HEK293 (cell line): ENCODE results near the gene OR4K14.

Experiments
- KLF10 ChIP-seq: fragments of 450-650 bp; IDR thresholded peaks from 2 replicates; pipeline ENCODE4 v1.5.1; 2018; ENCODE audit warnings: missing biosample characterization, mild to moderate bottlenecking, missing genetic modification characterization
- SCRT1 ChIP-seq: fragments of 450-650 bp; formaldehyde crosslinking; IDR thresholded peaks from 2 replicates; pipeline ENCODE4 v1.5.1; 2016; ENCODE audit warnings: missing biosample characterization, missing genetic modification characterization, borderline replicate concordance
- ZNF670 ChIP-seq: fragments of 450-650 bp; formaldehyde crosslinking; IDR thresholded peaks from 2 replicates; pipeline ENCODE4 v1.5.1; 2016; ENCODE audit warnings: missing biosample characterization, missing genetic modification characterization, low read depth
- TF ChIP-seq, protein P1 (sequence below): fragments of 450-650 bp; formaldehyde crosslinking; IDR thresholded peaks from 2 replicates; pipeline ENCODE4 v1.5.1; 2016; ENCODE audit warnings: missing biosample characterization, missing genetic modification characterization
- TF ChIP-seq, protein P2 (sequence below): fragments of 450-650 bp; formaldehyde crosslinking; IDR thresholded peaks from 2 replicates; pipeline ENCODE4 v1.5.1; 2016; ENCODE audit warnings: missing biosample characterization, missing genetic modification characterization
- TF ChIP-seq, protein P3 (sequence below): fragments of 450-650 bp; formaldehyde crosslinking; IDR thresholded peaks from 2 replicates; pipeline ENCODE4 v1.5.1; 2017; ENCODE audit warnings: missing biosample characterization, missing genetic modification characterization

DNA sequence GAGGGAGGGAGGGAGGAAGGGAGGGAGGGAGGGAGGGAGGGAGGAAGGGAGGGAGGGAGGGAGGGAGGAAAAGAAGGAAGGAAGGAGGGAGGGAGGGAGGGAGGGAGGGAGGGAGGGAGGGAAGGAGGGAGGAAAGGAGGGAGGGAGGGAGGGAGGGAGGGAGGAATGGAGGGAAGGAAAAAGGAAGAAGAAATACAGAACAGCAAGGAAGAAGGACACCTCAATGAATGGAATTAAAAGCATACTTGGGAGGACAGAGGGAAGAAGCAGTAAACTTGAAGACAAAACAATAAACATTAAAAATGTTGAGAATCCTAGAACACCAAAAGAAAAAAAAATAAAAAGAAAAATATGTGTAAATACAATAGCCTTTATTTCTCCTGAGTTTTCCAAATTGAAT is 11.0 kb downstream of the OR4K14 start:
- TF ChIP-seq, protein P1, sequence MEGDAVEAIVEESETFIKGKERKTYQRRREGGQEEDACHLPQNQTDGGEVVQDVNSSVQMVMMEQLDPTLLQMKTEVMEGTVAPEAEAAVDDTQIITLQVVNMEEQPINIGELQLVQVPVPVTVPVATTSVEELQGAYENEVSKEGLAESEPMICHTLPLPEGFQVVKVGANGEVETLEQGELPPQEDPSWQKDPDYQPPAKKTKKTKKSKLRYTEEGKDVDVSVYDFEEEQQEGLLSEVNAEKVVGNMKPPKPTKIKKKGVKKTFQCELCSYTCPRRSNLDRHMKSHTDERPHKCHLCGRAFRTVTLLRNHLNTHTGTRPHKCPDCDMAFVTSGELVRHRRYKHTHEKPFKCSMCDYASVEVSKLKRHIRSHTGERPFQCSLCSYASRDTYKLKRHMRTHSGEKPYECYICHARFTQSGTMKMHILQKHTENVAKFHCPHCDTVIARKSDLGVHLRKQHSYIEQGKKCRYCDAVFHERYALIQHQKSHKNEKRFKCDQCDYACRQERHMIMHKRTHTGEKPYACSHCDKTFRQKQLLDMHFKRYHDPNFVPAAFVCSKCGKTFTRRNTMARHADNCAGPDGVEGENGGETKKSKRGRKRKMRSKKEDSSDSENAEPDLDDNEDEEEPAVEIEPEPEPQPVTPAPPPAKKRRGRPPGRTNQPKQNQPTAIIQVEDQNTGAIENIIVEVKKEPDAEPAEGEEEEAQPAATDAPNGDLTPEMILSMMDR (tag by site-specific recombination) = no peak
- TF ChIP-seq, protein P2, sequence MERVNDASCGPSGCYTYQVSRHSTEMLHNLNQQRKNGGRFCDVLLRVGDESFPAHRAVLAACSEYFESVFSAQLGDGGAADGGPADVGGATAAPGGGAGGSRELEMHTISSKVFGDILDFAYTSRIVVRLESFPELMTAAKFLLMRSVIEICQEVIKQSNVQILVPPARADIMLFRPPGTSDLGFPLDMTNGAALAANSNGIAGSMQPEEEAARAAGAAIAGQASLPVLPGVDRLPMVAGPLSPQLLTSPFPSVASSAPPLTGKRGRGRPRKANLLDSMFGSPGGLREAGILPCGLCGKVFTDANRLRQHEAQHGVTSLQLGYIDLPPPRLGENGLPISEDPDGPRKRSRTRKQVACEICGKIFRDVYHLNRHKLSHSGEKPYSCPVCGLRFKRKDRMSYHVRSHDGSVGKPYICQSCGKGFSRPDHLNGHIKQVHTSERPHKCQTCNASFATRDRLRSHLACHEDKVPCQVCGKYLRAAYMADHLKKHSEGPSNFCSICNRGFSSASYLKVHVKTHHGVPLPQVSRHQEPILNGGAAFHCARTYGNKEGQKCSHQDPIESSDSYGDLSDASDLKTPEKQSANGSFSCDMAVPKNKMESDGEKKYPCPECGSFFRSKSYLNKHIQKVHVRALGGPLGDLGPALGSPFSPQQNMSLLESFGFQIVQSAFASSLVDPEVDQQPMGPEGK (tag by site-specific recombination) = no peak
- TF ChIP-seq KLF10 (tag by site-specific recombination) (no peak), SCRT1 (tag by site-specific recombination) (no peak), ZNF670 (no peak)
- TF ChIP-seq, protein P3, sequence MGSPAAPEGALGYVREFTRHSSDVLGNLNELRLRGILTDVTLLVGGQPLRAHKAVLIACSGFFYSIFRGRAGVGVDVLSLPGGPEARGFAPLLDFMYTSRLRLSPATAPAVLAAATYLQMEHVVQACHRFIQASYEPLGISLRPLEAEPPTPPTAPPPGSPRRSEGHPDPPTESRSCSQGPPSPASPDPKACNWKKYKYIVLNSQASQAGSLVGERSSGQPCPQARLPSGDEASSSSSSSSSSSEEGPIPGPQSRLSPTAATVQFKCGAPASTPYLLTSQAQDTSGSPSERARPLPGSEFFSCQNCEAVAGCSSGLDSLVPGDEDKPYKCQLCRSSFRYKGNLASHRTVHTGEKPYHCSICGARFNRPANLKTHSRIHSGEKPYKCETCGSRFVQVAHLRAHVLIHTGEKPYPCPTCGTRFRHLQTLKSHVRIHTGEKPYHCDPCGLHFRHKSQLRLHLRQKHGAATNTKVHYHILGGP = no peak
